ENCODE measurements around the gene TMUB1.
A peak's percentile ranks its signal among the peaks of the same experiment; 100 is the strongest.

Gene TMUB1

GRCh38 chr7:151101621-151102396 lies 18.5 kb upstream of the TMUB1 start:
- DNase-seq = no peak

DNA sequence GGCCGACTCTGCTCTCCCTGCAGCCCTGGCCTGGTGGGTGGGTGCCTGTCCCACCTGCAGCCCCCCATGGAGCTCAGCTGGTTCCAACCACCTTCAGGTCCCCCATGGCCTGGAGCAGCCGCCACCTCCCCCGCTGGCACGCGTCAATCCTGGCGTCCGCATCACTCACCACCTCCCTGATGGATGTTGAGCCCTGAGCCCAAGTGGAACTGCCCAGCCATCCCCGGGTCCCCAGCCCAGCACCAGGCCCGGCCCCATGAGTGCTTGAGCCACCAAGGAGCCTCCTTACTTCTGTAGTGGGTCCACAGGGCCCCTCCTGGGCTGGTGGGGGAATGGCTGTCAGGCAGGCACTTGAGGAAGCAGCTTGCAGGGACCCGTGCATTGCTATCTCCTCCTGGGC lies 17.6 kb upstream of the TMUB1 start:
- no peak for DNase-seq

GRCh38 chr7:151099486-151100211 lies 16.4 kb upstream of the TMUB1 start:
- DNase-seq = no peak

GRCh38 chr7:151095828-151096475 lies 12.7 kb upstream of the TMUB1 start:
- no peak for DNase-seq

DNA sequence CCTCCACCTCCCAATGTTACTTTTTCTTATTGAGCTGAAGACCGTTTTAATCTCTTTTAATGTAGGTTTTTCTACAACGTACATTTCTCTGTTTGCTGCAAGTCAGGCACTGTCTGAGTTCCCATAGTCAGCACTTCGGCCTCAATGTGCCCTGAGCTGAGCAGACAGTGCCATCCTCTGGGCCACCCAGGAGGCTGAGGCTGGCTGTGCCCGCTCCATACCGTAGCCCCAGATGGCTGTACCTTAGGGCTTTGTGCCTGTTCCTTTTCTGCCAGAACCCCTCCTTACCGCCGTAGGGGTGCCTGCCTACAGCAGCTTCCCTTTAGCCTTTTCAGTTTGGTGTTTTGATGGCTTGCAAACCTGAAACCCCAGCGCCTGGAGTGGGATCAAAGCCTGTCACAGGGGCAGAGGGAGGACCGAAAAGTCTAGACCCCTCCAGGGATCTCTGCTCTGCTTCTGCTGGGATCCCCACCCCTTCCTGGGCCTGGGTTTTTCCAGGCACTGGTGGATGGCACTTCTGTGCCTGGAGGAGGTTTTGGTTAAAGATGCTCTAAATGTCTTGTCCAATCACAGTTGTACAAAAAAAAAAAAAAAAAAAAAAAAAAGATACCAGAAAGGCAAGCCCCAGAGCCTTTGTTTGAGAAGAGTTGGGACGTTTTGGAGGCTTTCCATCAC lies 12.0 kb upstream of the TMUB1 start:
- no peak for DNase-seq

DNA sequence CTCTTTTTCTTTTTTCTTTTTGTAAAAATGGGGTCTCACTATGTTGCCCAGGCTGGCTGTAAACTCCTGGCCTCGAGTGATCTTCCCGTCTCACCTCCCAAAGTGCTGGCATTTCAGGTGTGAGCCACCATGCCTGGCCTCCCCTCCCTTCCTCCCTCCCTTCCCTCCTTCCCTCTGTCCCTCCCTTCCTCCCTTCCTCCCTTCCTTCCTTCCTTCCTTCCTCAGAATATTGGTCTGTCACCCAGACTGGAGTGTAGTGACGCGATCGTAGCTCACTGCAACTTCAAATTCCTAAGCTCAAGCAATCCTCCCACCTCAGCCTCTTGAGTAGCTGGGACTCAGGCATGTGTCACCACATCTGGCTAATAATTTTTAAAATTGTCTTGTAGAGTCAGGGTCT lies 11.4 kb upstream of the TMUB1 start:
- DNase-seq = no peak

DNA sequence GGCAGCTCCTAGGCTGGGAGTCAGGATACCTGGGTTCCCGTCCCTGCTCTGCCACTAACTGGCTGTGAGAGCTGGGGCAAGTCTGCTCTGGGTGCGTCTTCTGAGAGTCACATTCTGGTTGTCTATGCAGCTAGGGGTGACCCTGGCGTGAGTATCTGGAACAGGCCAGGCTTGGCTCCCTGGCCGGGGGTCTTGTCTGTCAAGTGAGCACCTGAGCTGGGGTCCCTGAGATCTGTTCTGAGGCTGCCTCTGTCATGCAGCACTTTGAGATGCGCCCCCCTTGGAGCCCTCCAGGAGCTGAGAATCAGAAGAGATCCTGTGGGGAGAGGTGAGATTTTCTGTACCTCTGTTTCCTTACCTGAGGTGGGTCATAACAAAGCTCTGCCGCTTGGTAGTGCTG lies 10.5 kb upstream of the TMUB1 start:
- DNase-seq = no peak

- DNase-seq = no peak
Measured at GRCh38 chr7:151091988-151092387, 8.7 kb upstream of the TMUB1 start.

GRCh38 chr7:151091431-151091830 lies 8.1 kb upstream of the TMUB1 start:
- DNase-seq = peak; percentile 14

- DNase-seq = no peak
Measured at GRCh38 chr7:151091003-151091402, 7.7 kb upstream of the TMUB1 start.

- DNase-seq = no peak
Measured at GRCh38 chr7:151089893-151090730, 6.8 kb upstream of the TMUB1 start.

- peak; percentile 42 for DNase-seq
Measured at GRCh38 chr7:151088856-151089699, 5.8 kb upstream of the TMUB1 start.

DNA sequence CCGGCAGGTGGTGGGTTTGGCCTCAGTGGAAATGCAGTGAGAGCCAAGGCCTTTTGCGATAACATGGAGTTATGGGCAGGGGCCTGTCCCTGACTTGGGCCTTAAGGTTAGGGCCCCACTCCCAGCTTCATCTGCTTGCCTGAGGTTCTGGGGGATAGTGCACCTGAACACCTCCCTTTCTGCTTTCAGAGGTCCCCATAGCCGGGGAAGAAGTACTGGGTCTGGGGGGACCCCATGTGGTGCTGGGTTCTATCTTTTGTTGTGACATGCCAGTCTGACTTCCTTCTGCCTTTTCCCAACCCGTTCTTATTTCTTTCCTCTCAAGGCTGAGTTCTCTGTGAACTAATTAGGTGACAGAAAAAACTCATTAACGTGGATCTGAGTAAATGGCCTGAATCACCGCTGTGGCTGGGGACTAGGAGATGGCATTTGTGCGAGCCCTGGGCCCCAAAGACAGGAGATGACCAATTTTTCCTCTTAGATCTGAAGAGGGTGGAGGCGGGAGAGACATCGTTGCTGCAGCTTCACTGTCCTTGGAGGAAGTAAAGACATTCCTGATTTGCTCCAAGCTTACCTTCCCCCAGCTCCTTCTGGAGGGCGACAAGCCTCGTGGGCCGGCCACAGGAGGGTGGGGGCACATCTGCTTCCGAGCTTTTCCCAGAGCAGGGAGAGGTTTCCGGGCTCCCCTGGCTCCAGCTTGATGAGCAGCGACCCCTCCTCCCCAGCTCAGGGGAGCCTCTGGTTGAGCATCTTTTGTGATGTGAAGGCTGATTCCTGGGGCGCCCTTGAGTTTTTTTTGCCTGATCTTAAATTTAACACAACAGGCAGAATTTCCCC lies 4.9 kb upstream of the TMUB1 start:
- peak; percentile 24 for DNase-seq

DNA sequence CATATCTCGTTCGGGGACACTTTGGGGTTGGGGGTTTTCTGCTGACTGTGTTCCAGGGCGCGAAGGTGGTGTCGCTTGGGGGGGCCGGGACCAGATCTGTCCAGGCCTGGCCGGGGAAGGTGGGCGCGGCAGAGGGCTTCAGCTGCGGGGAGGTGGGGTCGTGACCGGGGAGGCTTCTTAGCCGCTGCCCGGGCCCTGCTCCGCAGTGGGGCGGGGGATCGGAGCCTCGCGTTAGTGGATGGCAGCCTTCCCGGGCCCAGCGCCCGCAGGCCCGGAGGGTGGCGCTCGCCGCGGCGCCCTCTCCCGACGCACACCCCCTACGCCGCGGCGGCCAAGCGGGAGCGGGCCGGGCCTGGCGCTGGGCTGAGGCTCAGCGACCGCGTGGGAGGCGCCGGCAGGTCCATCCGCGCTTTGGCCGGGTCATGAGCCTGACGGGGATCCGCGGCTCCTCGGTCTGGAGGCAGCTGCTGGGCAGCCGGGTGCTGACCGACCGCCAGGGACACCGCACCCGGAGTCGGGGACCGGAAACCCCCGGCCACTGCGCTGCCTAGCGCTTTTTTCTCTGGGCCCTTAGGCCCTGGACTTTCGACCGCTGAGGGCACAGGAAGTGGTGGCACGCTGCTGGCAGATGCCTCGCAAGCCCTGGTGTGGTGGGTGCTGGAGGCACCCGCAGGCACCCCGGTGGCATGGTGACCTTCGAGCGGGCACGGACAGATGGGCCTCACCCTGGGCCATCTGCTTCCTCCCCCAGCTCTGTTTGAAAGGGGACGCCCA lies 4.1 kb upstream of the TMUB1 start:
- DNase-seq = peak; percentile 11

DNA sequence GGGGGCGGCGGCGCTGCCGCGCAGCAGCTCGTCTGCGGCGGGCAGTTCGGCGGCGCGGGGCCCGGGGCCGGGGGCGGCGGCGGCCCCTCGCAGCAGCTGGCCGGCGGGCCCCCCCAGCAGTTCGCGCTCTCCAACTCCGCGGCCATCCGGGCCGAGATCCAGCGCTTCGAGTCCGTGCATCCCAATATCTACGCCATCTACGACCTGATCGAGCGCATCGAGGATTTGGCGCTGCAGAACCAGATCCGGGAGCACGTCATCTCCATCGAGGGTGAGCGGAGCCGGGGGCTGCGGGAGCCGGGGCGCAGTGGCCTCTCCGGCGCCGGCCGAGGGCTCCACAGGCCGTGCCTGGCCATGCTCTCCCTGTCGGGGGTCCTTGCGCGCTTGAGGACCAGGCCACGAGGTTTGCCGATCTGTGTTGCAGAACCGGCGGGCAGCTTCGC lies 3.5 kb upstream of the TMUB1 start:
- DNase-seq = no peak

- peak; percentile 64 for DNase-seq
Measured at GRCh38 chr7:151085691-151086620, 2.7 kb upstream of the TMUB1 start, which contains the start of gene AGAP3. AGAP3 (plus strand) TSS chr7:151086475; CDS start chr7:151086742, 267 bp downstream.

DNA sequence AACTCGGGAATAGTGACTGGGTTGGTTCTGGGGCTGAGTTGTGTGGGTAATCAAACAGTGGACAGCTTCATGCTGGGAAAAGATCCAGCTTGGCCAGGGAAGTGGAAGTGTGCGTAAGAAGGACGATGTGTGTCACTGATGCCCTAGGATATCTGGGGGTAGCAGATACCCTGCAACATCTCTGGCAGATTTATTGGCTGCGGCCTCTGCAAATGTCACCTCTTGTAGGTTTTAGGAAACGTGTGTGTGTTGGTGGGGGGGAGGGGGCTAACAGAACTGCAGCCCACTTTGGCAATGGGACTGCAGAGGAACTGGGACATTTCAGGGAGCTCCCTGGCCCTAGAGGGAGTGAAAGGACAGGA lies 2.0 kb upstream of the TMUB1 start:
- no peak for DNase-seq

DNA sequence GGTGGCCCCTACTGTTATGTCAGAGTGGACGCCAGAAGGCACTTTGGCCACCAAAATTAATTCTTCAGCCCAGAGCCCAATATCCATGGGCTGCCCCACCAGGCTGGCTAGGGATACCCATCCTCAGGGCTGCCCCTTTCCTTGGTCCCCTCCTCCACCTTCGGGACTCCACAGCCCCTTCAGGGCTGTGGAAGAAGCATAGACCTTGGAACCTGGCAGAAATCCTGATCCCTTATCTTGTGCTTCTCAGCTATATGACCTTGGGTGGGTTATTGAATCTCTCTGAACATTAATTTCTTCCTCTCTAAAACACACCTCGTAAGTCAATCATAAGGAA lies 499 bp upstream of the TMUB1 start:
- no peak for DNase-seq
